ENCODE data around the gene PZP.
"Not testable (repeated sequence)": the region's sequence is repeated elsewhere in the genome, so short reads cannot be mapped to it uniquely, and the experiment has no call there.

PZP gene

GRCh38 chr12:9184276-9184675 lies 23.9 kb downstream of the PZP start:
- H3K4me3 ChIP-seq (ENCODE audit: low read depth, low read length): no peak overlapping the region

- H3K4me3 ChIP-seq (ENCODE audit: low read depth, low read length): no peak overlapping the region
Observed at GRCh38 chr12:9180810-9181209, 27.4 kb downstream of the PZP start.

GRCh38 chr12:9179781-9180180 lies 28.4 kb downstream of the PZP start:
- no peak overlapping the region for H3K4me3 ChIP-seq (ENCODE audit: low read depth, low read length)

GRCh38 chr12:9169979-9170634 lies 38.1 kb downstream of the PZP start:
- no peak overlapping the region for H3K4me3 ChIP-seq (ENCODE audit: low read depth, low read length)

- H3K4me3 ChIP-seq (ENCODE audit: low read depth, low read length): not testable (repeated sequence)
Observed at GRCh38 chr12:9167345-9167744, 40.9 kb downstream of the PZP start.

- no peak overlapping the region for H3K4me3 ChIP-seq (ENCODE audit: low read depth, low read length)
Observed at GRCh38 chr12:9163392-9163791, 44.8 kb downstream of the PZP start.

- no peak overlapping the region for H3K4me3 ChIP-seq (ENCODE audit: low read depth, low read length)
Observed at GRCh38 chr12:9156119-9156518, 52.1 kb downstream of the PZP start.

GRCh38 chr12:9149372-9149771 lies 58.8 kb downstream of the PZP start:
- H3K4me3 ChIP-seq (ENCODE audit: low read depth, low read length): no peak overlapping the region

- no peak overlapping the region for H3K4me3 ChIP-seq (ENCODE audit: low read depth, low read length)
Observed at GRCh38 chr12:9148926-9149325, 59.3 kb downstream of the PZP start.

- H3K4me3 ChIP-seq (ENCODE audit: low read depth, low read length): no peak overlapping the region
Observed at GRCh38 chr12:9147461-9147860, 60.7 kb downstream of the PZP start.

- H3K4me3 ChIP-seq (ENCODE audit: low read depth, low read length): no peak overlapping the region
Observed at GRCh38 chr12:9144730-9145106, 63.5 kb downstream of the PZP start.

- H3K4me3 ChIP-seq (ENCODE audit: low read depth, low read length): no peak overlapping the region
Observed at GRCh38 chr12:9143929-9144729, 64.1 kb downstream of the PZP start.

- H3K4me3 ChIP-seq (ENCODE audit: low read depth, low read length): no peak overlapping the region
Observed at GRCh38 chr12:9143137-9143536, 65.1 kb downstream of the PZP start.

GRCh38 chr12:9139588-9140290 lies 68.5 kb downstream of the PZP start:
- not testable (repeated sequence) for H3K4me3 ChIP-seq (ENCODE audit: low read depth, low read length)

GRCh38 chr12:9135903-9136310 lies 72.3 kb downstream of the PZP start:
- H3K4me3 ChIP-seq (ENCODE audit: low read depth, low read length): no peak overlapping the region

GRCh38 chr12:9134981-9135628 lies 73.1 kb downstream of the PZP start:
- no peak overlapping the region for H3K4me3 ChIP-seq (ENCODE audit: low read depth, low read length)

GRCh38 chr12:9133216-9133916 lies 74.8 kb downstream of the PZP start:
- no peak overlapping the region for H3K4me3 ChIP-seq (ENCODE audit: low read depth, low read length)

GRCh38 chr12:9132008-9132535 lies 76.1 kb downstream of the PZP start:
- H3K4me3 ChIP-seq (ENCODE audit: low read depth, low read length): no peak overlapping the region

- H3K4me3 ChIP-seq (ENCODE audit: low read depth, low read length): no peak overlapping the region
Observed at GRCh38 chr12:9130244-9130643, 78.0 kb downstream of the PZP start.

GRCh38 chr12:9127936-9128663 lies 80.1 kb downstream of the PZP start:
- no peak overlapping the region for H3K4me3 ChIP-seq (ENCODE audit: low read depth, low read length)

Measured in iPS-11a (cell line).